Activated naive CD8-positive, alpha-beta T cell (primary cell): ENCODE measurements around the gene PPP1R8.

Experiments used
- H3K27ac Mint-ChIP-seq: one replicate; pipeline ENCODE4 v1.8.0; 2021; ENCODE audit warnings: mixed read lengths
- H3K27me3 Mint-ChIP-seq: one replicate; pipeline ENCODE4 v1.8.0; 2021; ENCODE audit warnings: mixed read lengths
- H3K36me3 Mint-ChIP-seq: one replicate; pipeline ENCODE4 v1.8.0; 2021; ENCODE audit warnings: mixed read lengths
- H3K4me1 Mint-ChIP-seq: one replicate; pipeline ENCODE4 v1.8.0; 2021; ENCODE audit warnings: low read depth, mixed read lengths
- H3K4me3 Mint-ChIP-seq: one replicate; pipeline ENCODE4 v1.8.0; 2021; ENCODE audit warnings: mild to moderate bottlenecking, mixed read lengths
- H3K9me3 Mint-ChIP-seq: one replicate; pipeline ENCODE4 v1.8.0; 2021; ENCODE audit warnings: low read depth, mixed read lengths

Gene PPP1R8

DNA sequence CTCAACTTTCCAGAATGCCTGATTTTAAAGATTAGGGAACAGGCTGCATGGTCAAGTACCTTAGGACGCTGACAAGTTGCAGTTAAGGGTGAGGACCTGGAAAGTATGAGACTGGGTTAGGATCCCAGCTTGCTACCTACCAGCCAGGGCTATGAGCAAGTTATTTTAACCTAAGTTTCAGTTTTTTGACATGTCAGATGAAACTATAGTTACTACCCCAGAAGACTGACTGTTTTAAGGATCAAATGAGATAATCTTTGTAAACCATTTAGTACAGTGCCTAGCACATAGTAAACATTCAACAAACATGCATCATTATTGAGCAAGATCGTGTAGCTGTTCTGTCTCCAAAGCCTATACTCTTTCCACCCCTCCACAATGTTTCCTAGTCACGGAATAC, 56.2 kb downstream of the PPP1R8 start:
- H3K36me3 Mint-ChIP-seq, result peaks cover 20% of the 10 kb centered on the region
- H3K4me3 Mint-ChIP-seq, result peak overlapping the region; percentile 65

DNA sequence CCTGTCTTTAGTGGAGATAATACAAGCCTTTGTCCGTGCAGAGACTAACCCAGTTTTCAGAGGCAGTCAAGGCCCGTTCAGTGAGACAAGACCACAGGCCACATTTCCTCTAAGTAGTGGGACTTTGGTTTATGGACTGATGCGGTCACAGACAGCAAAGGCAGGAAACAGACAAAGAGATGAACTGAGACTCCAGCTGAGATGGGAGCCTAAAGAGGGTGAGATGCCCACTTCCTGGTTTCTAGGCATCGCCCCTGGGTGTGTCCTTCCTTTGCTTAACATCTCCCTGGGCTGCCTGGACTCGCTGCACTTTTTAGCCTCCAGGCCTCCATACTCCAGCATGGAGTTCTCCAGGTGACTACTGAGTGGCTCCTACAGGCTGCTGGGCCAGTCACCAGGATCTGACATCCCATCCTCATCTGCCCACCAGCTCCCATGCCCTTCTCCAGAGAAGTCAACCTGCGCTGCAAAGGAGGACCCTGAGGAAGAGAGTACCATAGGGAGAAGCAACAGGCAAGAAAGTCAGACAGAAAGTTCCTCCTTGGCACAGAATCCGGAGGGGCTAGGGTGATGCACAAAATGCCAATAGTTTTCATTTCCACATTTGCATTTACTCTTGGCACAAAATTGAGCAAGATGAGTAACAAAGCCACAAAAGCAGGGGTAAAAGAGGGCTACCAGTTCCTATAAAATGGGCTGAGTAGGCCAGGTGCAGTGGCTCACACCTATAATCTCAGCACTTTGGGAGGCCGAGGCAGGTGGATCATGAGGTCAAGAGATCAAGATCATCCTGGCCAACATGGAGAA, 56.8 kb downstream of the PPP1R8 start:
- H3K36me3 Mint-ChIP-seq, result peaks cover 20% of the 10 kb centered on the region
- H3K4me3 Mint-ChIP-seq, result peak overlapping the region; percentile 65
- H3K9me3 Mint-ChIP-seq, result no peaks in the 10 kb centered on the region
- no peaks in the 10 kb centered on the region for H3K27me3 Mint-ChIP-seq
- peak overlapping the region; percentile 90 for H3K27ac Mint-ChIP-seq
- H3K4me1 Mint-ChIP-seq, result peaks cover 75% of the 10 kb centered on the region

More for the DNA sequence above, 56.2 kb downstream of the PPP1R8 start:
- Mint-ChIP-seq H3K27ac (peak overlapping the region; percentile 90), H3K27me3 (no peaks in the 10 kb centered on the region), H3K4me1 (peaks cover 69% of the 10 kb centered on the region), H3K9me3 (no peaks in the 10 kb centered on the region)

DNA sequence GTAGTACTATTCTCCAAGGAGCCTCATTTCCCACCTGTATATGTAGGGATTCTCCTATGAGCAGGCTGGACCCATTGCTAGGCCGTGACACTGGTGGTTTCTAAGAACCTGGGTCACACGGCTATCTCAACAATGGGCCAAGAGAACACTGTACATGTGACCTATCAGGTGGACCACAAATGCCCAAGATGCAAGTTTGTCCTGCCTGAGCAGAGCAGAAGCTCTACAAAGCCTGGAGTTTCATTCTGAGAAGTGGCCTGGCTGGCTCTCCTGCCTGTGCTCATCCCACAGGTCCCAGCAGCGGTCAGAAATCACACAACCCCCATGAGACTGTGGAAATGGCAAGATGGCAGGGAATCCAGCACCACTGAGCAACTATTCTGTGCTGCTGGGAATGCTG, 58.9 kb downstream of the PPP1R8 start:
- peaks cover 20% of the 10 kb centered on the region for H3K36me3 Mint-ChIP-seq
- H3K27me3 Mint-ChIP-seq, result no peaks in the 10 kb centered on the region
- peaks cover 69% of the 10 kb centered on the region for H3K4me1 Mint-ChIP-seq
- H3K27ac Mint-ChIP-seq, result peak overlapping the region; percentile 68
- H3K9me3 Mint-ChIP-seq, result no peaks in the 10 kb centered on the region
- no peak overlapping the region for H3K4me3 Mint-ChIP-seq

DNA sequence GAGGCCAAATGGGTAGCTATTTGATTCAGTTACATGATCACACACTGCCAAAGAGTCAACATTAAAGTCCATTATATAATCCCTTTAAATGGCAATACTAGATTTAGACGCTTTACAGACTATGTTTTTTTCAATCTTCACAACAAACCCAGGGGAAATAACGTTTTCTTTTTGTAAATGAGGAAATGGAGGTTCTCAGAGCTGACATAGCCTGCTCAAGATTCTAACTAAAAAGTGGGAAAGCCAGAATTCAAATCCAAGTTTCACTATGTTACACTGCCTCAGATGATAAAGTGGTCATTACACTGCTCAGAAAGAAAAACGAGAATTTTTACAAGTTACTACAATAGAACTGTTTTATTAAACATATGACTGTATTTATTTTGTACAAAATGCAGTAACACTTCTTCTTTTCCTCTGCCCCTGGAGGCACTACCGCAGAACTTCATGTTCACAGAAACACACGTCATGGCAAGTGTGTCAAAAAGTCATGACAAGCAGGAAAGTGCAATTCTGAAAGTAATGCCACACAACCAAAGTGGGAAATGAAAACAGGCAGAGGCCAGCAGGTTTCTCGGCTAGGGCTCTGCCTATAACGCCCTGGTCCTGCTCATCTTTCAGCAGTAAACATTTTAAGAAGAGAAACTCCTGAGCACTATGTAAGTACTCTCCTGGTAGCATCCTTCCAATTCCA, 60.8 kb downstream of the PPP1R8 start:
- H3K27me3 Mint-ChIP-seq, result no peaks in the 10 kb centered on the region
- peaks cover 19% of the 10 kb centered on the region for H3K36me3 Mint-ChIP-seq
- H3K4me3 Mint-ChIP-seq, result peak overlapping the region; percentile 36
- peaks cover 55% of the 10 kb centered on the region for H3K4me1 Mint-ChIP-seq
- no peaks in the 10 kb centered on the region for H3K9me3 Mint-ChIP-seq
- H3K27ac Mint-ChIP-seq, result peak overlapping the region; percentile 83

DNA sequence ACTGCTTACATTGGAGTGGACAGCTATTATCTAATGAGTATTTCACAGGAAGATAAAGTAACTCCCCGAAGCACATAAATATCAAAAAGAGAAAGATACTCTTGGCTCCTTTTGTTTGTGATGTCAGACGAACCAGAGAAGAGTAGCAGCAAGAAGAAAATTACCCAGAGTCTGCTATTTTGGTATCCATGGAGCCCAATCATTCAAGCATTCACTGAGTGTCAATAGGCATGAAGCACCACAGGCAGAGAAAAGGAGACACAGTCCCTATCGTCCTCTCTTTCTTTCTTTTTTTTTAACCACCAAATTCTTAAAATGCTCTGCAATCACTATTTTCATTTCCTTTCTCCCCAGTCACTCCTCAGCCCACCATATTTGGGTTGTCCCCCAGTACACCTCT, 63.9 kb downstream of the PPP1R8 start:
- Mint-ChIP-seq H3K4me1 (peaks cover 30% of the 10 kb centered on the region), H3K9me3 (no peaks in the 10 kb centered on the region), H3K36me3 (peaks cover 17% of the 10 kb centered on the region), H3K4me3 (no peak overlapping the region), H3K27ac (peak overlapping the region; percentile 70), H3K27me3 (no peaks in the 10 kb centered on the region)
